Stimulated activated CD8-positive, alpha-beta memory T cell treated with anti-CD3 and anti-CD28 coated beads, Interleukin-4, amount 100 ng/mL, for 1 hour (primary cell): ENCODE measurements around the gene SLFN12.
"Not testable (repeated sequence)": the region's sequence is repeated elsewhere in the genome, so short reads cannot be mapped to it uniquely, and the experiment has no call there.

Source experiments
- DNase-seq, 2 donors: peaks; one replicate each; pipeline ENCODE4 v3.0.0-alpha.2; 2020; ENCODE audit warnings: low read depth in 2 of 2, low spot score in 1 of 2

The SLFN12 gene

DNA sequence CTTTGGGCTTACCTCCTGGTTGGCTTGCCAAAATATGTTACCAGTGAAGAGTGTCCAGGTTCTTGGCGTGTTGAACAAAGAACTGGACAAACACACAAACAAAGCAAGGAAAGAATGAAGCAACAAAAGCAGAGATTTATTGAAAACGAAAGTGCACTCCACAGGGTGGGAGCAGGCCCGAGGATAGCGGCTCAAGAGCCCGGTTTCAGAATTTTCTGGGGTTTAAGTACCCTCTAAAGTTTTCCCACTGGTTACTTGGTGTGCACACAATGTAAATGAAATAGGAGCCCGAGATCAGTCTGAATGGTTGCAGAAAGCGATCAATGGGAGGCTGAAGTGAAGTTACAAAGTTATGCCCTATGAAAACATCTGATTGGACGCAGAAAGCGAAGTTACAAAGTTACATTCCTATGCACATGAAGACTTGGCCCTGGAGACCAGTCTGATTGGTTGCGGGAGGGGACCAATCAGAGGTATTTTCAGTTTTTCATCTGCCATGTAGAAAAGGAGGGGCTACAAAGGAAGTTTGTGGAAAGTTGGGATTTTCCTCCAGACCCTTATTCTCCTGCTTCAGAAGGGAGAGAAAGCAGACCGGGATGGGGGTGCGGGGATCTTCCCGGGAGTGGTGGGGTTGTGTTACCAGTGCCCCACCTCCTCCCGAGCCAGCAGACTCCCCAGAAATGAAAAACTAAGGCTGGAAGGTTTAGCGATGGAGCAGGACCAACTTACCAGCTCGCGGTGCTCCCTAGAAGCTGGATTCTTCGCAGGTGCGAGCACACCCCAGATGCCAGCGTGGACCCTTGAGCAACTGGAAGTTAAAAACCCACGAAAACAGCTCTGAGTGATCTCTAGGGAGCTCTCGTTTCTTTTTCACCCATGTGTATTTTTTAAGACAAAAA lies at the start of gene SLFN12:
Gene SLFN12 (minus strand): TSS at position 325 of the 899 bp plus-strand sequence. CDS start 9,472 bp downstream, outside the sequence.
- no peak for DNase-seq

DNA sequence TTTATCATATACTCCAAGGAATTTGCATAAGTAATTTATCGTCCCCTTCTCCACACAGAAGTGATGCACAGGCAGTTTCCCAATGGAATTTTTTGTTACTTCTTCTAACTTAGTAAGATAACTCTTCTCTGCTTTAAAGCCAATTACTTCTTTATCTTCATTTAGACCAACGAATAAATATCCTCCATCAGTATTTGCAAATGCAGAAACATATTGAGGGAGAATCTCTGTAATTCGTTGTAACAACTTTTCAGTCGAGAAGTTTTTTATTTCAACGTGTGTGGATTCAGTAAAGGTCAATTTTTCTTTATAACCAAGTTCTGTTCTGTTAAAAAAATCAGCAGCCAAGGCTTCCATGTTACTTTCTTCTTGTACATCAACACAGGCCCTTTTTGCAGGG lies 47.0 kb upstream of the SLFN12 start:
- DNase-seq, result no peak

DNA sequence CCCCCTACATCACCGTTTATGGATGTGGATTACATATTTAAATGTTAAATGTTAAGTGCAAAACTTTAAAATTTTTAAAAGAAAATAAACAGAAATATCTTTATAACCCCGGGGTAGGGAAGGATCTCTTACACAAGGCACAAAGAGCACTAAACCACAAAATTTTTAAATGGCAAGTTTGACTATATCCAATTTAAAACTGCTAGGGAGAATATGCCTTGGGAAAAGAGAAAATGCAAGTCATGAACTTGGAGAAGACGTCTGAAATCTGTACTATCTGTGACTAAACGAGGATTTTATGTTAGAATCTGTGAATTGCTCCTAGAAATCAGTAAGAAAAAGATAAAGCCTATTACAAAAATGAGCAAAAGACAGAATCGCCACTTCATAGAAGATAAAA lies 44.9 kb upstream of the SLFN12 start:
- no peak for DNase-seq

DNA sequence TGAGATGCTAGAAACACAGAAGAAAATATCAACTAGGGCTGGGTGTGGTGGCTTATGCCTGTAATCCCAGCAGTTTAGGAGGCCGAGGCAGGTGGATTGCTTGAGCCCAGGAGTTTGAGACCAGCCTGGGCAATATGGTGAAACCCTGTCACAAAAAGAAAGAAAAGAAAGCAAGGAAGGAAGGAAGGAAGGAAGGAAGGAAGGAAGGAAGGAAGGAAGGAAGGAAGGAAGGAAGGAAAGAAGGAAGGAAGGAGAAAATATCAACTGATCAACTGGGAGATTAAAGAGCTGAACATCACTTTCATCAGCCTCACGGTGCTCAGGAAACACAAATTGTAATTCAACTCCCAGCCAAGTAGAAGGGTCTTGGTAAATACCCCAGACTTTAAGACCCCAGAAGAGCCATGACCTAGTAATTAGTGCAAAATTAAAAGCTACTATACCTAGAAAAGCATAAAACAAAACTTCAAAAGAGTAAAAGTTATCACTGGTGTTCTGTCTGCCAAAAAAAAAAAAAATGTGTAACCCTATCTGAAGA lies 44.1 kb upstream of the SLFN12 start:
- no peak for DNase-seq

DNA sequence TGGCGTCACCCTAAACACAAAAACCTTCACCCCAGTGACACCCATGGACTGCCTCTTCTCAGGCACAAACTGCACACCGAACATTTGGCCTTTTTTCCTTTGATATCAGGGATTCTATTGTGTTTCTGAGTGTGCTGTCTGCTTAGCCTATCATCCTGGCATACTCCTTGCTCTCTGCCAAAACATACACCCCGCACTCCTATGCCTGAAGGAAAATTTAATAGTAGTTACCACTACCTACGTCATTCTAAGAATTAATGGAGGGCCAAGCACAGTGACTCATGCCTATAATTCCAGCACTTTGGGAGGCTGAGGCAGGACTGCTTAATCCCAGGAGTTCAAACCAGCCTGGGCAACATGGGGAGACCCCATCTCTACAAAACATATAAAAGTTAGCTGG lies 36.2 kb upstream of the SLFN12 start:
- no peak for DNase-seq

DNA sequence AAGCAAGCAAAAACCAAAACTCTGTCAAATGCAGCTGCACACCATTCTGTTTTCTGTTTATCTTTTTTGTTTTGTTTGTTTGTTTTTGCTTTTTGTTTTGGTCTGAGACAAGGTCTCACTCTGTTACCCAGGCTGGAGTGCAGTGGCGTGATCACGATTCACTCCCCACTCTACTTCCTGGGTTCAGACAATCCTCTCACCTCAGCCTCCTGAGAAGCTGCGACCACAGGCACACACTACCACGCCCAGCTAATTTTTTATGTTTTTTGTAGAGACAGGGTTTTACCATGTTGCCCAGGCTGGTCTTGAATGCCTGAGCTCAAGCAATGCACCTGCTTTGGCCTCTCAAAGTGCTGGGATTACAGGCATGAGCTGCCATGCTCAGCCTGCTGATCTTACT lies 35.5 kb upstream of the SLFN12 start:
- DNase-seq, result no peak

DNA sequence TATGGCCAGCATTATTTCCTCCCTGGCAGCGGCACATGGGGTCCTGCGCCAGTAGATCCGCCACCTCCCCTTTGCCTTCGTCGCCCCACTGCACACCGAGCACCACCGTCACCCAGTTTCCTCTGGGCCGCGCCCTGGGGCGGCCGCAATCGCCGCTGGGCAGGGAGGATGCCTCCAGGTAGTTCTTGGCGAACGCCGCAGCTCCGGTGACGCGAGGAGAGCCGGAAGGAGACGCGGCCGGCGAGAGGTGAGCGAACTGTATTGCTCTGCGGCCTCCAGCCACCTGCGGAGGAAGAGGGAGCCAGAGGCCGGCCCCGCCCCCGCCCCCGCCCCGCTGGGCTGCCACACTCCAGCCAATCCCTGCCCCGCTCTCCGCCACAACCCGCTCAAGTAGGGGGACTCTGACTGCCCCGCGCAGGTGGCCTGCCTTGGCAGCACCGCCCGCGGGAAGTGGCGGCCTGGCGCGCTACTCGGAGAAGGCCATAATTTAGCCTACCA lies 28.1 kb upstream of the SLFN12 start:
- peak in 1 of 2 donors; percentile 10 for DNase-seq

DNA sequence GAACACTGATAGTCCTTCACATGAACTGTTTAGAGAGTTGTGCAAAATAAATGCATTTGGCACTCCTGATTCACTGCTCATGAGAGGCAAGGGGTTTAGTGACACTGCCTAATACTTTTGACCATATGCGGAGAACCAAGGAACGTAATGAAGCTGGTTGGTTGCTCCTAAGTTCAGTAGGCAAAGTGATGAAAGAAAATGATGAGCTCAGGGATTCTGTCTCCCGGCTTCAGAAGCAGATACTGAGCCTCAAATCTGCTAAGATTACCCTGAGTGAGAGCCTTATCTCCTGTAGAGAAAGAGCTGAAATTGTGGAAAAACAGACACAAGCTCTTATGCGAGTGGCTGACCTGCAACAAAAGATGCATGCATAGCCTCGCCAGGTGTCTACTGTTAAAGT lies 21.7 kb upstream of the SLFN12 start:
- DNase-seq, result not testable (repeated sequence)

DNA sequence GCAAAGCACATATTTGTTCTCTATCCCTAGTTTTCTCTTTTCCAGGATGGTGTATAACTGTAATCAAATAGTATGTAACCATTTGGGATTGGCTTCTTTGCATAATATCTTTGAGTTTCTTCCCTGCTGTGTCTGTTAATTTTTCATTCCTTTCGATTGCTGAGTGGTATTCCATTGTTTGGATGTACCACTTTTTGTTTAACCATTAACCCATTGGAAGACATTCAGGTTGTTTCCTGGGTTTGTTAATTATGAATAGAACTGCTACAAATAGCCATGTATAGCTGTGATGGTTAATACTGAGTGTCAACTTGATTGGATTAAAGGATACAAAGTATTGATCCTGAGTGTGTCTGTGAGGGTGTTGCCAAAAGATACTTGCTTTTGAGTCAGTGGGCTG lies 20.9 kb upstream of the SLFN12 start:
- no peak for DNase-seq

DNA sequence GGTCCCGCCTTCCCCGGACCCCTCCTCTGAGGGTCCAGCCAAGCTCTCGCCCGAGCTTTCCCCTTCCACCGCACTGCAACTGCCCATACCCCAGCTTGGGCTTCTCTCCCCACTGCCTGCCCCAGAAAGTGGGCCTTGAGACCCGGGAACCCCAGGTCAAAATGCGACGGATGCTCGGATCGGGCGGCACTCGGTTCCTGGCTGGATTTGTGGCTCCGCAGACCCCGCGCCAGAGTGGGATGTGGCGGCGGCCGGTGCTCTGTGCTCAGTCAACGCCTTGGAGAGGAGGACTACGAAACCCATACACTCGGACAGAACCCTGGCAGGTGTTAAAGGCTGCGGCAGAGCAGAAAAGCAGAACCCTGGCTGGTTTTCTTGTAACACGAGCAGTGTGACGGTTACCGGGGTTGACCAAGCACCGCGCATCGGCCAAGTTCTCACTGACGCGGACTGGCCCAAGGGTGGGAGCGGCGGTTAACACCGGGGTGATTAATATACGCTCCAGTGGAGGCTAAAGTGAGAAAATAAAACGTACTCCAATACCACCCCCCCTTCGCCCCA lies 17.2 kb upstream of the SLFN12 start:
- no peak for DNase-seq

DNA sequence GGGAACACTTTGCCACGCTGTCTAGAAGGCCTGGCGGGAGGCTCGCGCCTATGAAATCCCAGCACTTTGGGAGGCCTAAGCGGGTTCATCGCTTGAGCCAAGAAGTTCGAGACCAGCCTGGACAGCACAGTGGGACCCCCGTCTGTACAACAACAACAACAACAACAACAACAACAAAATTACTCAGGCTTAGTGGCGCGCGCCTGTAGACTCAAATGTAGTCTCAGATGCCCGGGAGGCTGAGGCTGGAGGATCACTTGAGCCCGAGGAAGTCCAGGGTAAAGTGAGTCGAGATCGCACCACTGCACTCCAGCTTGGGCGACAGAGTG lies 16.6 kb upstream of the SLFN12 start:
- DNase-seq, result no peak

DNA sequence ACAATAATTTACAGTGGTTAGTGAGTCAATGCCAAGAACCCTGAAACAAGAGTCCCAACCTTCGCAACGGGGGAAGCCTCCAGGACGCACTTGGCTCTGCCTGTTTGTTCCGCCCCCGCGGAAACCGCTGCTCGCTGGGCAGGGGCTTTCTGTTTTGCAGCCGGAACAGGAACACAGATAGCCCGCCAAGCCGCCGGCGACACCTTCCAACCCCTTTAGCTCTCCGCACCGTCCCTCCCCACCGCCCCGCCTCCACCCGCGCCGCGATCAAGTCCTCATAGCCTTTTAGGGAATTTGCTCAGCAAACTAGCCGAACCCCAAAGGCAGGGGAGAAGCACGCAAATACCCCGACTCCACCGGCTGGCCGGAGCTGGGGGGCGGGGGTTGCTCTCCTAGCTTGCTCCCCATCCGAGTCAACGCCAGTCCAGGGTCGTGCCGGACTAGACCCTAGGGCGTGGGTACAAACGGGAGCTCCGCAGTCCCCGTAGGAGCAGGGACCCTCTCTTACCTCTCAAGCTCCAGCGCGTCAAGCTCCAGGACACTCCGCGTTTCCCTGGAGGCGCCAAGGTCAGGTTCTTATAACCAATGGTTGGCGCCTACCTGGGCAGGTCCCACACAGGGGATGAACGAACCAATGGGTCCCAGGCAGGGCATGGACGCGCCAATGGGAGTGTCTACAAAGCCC lies 16.1 kb upstream of the SLFN12 start, which contains the start of gene SLFN13:
Gene SLFN13 (minus strand): TSS at position 553 of the 685 bp plus-strand sequence. CDS start 3,086 bp downstream, outside the sequence.
- peak; percentile 67 to 68 for DNase-seq

DNA sequence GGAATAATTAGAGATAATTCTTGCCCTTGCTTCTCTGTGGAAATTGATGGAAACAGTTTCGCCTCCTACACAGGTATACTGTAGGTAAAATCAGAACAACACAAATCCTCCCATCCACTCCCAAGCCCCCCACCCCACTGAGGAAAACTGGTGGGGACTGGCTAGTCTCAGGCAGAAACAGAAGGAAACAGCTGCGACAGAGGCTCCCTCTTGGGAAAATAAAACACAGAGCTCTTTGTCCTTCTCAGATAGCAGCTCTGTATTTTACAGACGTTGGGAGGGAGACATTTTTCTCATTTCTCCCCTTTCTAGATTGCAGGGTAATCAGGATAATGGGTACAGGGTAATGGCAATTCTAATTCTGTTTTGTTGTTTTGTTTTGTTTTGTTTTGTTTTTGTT lies 15.2 kb upstream of the SLFN12 start:
- no peak for DNase-seq

DNA sequence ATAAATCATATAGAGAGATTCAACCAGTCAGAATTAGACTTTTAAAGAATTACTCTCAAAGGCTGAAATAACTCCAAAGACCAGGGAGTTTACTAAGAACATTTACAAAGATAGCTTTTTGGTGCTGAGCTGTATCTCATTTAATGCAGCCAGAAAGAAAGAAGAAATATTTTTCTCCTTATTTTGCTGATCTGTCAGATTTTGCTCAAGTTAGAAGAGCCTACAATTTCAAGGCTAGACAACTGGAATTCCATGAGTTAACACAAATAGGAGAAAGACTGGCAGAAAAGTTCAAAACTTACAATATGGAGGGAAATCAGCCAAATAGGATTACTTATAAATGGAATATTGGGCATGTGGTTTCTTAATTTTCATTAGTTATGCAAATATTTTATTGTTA lies 6.1 kb upstream of the SLFN12 start:
- DNase-seq, result no peak

DNA sequence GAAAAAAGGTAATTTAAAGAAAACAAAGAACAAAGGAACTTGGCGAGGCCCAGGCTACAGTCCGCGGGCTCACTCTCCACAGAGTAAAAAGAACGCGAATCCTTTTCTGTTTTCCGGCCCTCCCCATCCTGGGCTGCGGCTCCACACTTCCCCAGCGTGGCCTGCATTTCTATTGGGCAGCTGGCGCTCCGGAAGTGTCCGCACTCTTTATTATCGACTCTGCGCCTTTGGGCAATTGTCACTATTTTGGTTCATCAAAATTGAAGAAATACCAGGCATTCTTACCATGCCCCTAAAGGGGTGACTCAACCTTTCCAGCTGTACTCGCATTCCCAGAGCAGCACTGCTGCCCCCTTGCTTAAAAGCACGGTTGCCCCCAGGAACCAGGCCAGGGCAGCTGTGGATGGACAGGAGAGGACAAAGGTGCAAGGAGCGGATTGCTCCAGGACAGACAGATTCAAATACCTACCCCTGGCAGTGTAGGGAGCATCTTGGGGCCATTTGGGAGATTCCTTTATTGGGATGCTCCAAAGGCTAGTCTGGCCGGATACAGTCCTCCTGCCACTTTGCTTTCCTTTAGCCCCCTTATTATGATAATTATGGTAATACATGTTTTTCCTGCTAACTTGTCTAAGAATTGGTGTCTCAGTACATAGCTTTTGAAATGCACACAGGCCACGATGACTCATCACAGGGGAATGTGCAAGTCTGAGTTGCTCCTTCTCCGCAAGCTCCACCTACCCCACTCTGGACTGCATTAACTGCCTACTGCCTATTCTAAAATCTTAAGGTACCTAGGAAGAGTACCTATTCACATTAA lies 985 bp upstream of the SLFN12 start:
- DNase-seq, result no peak

DNA sequence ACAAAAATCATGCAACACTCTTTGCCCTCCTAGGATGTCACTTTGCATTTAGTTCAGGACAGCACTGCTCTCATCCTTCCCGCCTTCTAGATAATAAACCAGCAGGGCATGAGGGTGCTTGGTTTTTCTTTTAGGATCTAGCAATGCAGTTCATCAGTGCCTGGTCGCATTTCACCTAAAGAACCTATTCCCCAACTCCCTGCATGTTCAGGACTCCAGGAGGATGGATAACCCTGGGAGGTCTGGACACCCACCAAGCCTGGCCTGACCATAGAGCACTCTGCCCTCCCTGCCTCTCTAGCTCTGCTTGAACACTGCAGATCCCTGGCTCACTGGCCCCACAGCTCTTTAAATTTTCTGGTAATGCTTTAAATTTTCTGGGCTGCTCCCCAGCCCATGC lies 2.6 kb downstream of the SLFN12 start:
- no peak for DNase-seq

DNA sequence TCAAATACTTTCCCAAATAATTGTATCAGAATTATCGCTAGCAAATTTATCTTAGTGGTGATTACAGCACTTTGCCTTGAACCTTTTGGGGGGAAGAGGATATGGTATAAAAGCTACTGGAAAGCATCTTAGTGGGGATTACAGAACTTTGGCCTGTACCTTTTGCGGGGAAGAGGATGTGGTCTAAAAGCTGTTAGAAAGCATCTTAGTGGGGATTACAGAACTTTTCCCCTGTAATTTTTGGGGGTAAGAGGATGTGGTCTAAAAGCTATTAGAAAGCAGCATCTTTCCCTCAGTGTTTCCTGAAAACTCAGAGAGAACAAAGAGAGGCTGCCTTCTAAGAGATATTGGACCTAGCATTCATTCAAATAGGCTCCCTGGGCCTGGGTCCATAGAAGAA lies 4.1 kb downstream of the SLFN12 start:
- DNase-seq, result no peak

DNA sequence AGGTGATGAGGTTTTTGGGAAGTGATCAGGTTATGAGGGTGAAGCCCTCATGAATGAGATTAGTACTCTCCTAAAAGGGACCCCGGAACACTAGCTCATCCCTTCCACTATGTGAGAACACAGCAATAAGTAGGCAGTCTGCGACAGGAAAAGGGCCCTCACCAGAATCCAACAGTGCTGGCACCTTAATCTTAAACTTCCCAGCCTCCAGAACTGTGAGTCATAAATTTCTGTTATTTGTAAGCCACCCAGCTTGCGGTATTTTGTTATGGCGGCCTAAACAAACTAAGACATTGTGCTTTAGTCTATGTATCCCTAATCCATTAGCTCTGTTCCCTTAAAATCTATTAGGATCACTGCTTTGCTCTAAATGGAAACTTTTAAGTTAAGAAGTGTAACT lies 8.5 kb downstream of the SLFN12 start:
- DNase-seq, result no peak

DNA sequence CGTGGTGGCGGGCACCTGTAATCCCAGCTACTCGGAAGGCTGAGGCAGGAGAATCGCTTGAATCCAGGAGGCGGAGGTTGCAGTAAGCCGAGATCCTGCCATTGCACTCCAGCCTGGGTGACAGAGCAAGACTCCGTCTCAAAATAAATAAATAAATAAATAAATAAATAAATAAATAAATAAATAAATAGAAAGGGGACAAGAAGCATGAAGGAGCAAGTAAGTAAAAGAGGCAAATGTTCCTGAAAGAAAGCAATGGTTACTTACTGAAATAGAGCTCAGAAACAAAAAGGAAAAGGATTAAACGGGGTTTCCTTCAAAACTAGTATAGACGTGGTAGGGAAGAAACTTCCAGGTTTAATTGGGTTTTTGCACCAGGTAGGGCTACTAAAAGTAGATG lies 11.2 kb downstream of the SLFN12 start:
- DNase-seq, result not testable (repeated sequence)

DNA sequence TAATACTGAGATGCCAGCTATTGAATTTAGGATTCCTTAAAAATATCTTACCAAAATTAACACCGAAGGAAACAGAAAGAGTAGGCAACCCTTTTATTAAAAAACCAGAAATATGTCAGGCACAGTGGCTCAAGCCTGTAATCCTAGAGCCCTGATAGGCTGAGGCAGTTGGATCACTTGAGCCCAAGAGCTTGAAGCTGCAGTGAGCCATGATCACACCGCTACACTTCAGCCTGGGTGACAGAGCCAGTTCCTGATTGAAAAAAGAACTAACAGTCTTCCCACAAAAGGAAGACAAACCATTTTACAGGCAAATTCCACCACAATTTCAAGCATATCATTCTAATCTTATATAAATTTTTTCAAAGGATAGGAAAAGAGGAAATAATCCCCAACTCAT lies 15.6 kb downstream of the SLFN12 start:
- DNase-seq, result no peak

DNA sequence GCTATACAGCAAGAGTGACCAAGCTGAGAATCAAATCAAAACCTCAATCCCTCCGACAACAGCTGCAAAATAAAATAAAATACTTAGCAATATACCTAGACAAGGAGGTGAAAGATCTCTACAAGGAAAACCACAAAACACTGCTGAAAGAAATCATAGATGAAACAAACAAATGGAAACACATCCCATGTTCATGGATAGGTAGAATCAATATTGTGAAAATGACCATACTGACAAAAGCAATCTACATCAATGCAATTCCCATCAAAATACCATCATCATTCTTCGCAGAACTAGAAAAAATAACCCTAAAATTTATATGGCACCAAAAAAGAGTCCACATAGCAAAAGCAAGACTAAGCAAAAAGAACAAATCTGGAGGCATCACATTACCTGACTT lies 17.6 kb downstream of the SLFN12 start:
- DNase-seq, result not testable (repeated sequence)
